ENCODE measurements around the gene ZNF3.

DNA sequence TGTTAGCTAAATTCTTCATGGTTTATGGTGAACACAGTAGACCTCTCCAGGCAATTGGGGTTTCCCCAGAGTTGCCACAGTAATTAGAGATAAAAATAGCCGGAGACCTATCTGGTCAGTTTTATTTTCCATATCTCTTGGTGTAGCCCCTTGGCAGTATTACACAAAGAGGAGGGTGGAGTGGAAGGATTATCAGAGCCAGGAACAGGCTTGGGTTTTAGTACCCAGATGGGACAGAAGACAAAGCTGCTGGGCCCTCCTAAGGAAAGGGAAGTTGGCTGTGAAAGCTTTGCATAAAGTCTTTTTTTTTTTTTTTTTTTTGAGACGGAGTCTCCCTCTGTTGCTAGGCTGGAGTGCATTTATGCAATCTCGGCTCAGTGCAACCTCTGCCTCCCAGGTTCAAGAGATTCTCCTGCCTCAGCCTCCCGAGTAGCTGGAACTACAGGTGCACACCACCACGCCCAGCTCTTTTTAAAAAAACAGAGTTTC, 22.2 kb downstream of the ZNF3 start:
- TF ChIP-seq, protein P1, sequence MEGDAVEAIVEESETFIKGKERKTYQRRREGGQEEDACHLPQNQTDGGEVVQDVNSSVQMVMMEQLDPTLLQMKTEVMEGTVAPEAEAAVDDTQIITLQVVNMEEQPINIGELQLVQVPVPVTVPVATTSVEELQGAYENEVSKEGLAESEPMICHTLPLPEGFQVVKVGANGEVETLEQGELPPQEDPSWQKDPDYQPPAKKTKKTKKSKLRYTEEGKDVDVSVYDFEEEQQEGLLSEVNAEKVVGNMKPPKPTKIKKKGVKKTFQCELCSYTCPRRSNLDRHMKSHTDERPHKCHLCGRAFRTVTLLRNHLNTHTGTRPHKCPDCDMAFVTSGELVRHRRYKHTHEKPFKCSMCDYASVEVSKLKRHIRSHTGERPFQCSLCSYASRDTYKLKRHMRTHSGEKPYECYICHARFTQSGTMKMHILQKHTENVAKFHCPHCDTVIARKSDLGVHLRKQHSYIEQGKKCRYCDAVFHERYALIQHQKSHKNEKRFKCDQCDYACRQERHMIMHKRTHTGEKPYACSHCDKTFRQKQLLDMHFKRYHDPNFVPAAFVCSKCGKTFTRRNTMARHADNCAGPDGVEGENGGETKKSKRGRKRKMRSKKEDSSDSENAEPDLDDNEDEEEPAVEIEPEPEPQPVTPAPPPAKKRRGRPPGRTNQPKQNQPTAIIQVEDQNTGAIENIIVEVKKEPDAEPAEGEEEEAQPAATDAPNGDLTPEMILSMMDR (IDR thresholded peaks at IDR 0.05) = no peak
- no peak for TF ChIP-seq POLR2AphosphoS5 (IDR thresholded peaks at IDR 0.05)
